ENCODE data around the gene TMUB1.

TMUB1 gene, protein sequence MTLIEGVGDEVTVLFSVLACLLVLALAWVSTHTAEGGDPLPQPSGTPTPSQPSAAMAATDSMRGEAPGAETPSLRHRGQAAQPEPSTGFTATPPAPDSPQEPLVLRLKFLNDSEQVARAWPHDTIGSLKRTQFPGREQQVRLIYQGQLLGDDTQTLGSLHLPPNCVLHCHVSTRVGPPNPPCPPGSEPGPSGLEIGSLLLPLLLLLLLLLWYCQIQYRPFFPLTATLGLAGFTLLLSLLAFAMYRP

DNA sequence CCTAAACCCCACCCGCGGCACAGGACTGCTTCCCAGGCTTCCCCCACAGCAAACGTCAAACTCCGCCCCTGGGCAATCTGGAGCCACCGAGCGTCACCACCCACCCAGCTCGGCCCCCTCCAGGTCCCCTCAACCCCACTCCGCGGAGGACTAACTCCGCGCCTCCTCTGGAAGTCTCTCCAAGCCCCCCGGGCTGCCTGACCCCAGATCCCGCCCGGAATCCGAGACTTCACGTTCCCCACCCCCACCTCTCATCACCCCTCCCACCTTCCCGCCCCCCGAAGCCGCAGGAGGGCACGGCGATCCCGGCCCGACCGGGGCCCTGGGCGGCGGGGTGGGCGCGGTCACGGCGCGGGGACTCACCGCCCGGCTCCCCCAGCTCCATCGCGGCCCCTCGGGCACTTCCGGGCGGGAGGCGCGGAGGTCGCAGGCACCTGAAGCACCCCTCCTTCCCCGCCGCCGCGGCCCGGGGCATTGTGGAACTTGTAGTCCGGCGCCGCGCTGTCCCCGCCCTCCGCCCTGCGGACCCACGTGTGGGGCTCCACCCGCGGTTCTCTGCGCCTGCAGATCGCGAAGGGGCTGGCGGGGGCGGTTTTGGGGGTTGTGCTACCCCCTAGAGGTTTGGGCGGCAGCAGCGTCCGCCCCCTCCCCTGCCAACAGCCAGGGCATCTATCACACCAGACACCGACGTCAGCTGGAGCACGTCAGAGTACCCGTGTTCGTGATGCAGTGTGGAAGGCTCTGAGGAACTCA lies at the start of gene TMUB1:
Gene TMUB1 (minus strand): TSS at position 423 of the 753 bp plus-strand sequence. CDS start 930 bp downstream, outside the sequence.
- peaks cover 59% of the 10 kb centered on the region for H3K4me1 Mint-ChIP-seq
- H3K27ac Mint-ChIP-seq, result peak within 1 kb of the TSS; percentile 83
- peak; percentile 92 for DNase-seq
- H3K4me3 Mint-ChIP-seq, result peak within 1 kb of the TSS; percentile 85
- peaks cover 10% of the 10 kb centered on the region for H3K36me3 Mint-ChIP-seq
- peaks cover 39% of the 10 kb centered on the region for H3K27me3 Mint-ChIP-seq
- CTCF ChIA-PET, result interaction anchor here (0.8 to 1.3 kb wide), 3 partner anchors 15 to 65 kb away, joined by 3 to 4 read pairs (median 4); no protein-coding TSS in a partner anchor
- no peaks in the 10 kb centered on the region for H3K9me3 Mint-ChIP-seq

DNA sequence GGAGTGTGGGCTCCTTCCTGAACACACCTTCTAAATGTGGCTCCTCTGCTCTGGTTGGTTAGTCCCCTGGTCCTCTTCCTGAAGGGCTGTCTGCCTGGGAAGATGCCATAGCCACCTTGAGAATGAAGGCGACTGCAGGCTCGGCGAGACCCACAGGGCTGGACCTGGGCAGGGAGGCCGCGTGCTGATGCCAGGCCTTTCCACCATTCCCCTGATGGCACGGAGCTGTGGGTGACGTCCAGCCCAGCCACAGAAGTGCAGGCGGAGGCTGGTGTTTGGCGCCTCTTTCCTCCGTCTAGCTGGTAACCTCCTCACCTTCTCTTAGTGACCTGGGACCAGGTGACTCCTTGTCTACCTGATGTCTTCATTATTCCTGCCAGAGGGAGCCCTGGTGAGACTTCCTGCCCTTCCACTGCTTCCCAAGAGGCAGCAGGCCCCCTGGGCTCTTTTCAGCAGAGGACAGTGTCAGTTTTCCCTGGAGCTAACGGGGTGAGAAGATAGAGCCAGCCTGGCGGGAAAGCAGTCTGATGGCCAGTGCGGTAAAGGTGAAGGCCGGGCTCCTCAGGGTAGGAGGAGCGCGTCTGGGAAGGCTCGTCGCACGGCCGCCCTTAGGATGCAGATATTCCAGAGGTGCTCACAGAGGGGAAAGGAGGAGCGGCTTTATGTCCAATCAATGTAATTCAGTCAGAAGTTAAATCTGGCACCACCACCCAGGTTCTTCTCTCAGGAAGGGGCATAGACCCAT lies 49.3 kb upstream of the TMUB1 start:
- Mint-ChIP-seq H3K36me3 (no peaks in the 10 kb centered on the region), H3K4me1 (peaks cover 3% of the 10 kb centered on the region), H3K9me3 (no peaks in the 10 kb centered on the region), H3K4me3 (no peak overlapping the region), H3K27ac (no peak overlapping the region), H3K27me3 (no peaks in the 10 kb centered on the region)
- no peak for DNase-seq
- CTCF ChIA-PET, result interaction anchor here (1.5 kb wide), 1 partner anchor 9 kb away, joined by 6 read pairs; no protein-coding TSS in a partner anchor

DNA sequence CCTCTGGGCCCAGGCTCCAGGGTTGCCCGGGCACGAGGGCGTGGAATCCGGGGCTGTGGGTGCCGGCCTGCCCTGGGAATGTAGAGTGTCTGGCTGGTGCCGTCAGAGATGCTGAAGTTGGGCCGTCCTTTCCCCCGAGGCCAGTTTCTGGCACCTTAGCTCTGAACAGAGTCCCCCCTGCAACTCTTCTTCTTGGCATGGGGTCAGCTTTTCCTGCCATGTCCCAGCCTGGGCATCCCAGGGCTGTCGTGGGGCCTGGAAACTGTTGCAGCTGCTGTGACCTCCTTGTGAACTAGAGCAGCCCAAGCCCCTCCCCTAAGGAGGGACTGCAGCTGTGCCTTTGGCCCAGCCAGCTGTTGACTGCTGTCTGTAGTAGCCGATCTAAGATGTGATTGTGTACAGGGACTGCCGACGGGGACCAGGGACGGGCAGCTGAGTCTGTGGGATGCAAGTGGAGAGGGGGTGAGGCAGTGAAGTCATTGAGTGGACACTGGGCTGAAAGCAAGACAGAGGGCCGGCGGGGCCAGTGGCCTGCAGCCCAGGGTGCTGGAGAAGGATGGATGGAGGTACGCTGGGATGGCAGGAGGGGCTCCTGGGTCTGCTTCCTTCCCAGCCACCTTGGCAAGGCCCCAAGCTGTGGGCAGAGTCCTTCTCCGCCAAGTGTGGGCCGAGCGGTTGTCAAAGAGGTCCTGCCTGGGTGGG lies 48.5 kb upstream of the TMUB1 start:
- CTCF ChIA-PET, result interaction anchor here (1.2 to 1.5 kb wide), 2 partner anchors 8 to 19 kb away, joined by 3 to 6 read pairs; no protein-coding TSS in a partner anchor
- peaks cover 3% of the 10 kb centered on the region for H3K4me1 Mint-ChIP-seq
- no peaks in the 10 kb centered on the region for H3K36me3 Mint-ChIP-seq
- no peaks in the 10 kb centered on the region for H3K9me3 Mint-ChIP-seq
- DNase-seq, result no peak
- H3K27me3 Mint-ChIP-seq, result no peaks in the 10 kb centered on the region
- no peak overlapping the region for H3K4me3 Mint-ChIP-seq
- no peak overlapping the region for H3K27ac Mint-ChIP-seq

DNA sequence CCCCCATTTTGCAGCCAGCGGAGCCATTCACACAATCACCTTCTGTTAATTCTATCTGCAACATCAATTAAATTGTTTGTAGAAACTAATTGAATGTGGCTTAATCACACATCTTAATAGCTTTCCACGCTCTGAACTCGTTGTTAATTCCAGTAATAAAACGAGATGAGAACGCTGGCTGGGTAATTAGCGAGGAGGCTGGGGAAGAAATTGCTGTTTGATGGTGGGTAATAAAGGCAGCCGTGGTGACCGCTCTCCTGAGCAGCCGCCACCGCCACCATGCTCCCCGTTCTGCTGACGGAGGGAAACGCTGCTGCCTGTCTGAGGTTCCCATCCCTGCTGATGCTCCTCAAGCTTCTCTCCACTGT lies 47.9 kb upstream of the TMUB1 start:
- Mint-ChIP-seq H3K4me1 (peaks cover 3% of the 10 kb centered on the region), H3K27ac (no peak overlapping the region), H3K27me3 (no peaks in the 10 kb centered on the region), H3K36me3 (no peaks in the 10 kb centered on the region), H3K4me3 (no peak overlapping the region), H3K9me3 (no peaks in the 10 kb centered on the region)
- CTCF ChIA-PET, result interaction anchor here (1.2 kb wide), 1 partner anchor 19 kb away, joined by 3 read pairs; no protein-coding TSS in a partner anchor
- no peak for DNase-seq

DNA sequence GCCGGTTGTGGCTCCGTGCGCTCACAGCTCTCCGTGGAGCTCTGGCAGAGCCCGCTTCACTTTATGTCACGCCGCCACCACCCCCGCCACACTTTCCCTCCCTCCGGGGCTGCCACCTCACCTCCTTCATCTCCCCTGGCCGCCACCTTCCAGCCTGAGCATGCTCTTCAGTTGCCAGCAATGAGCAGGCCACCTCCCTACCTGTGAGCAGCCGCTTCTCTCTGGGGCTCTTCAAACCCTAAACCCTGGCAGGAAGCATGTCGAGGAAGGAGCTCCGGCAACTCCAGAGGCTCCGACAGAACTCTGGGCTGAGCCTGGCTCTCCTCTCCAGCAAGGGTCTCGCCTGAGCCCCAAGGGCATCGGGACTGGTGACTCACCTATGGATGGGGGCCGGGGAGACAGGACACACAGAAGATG lies 47.5 kb upstream of the TMUB1 start:
- CTCF ChIA-PET, result interaction anchor here (1.2 kb wide), 1 partner anchor 18 kb away, joined by 3 read pairs; no protein-coding TSS in a partner anchor
- H3K36me3 Mint-ChIP-seq, result no peaks in the 10 kb centered on the region
- peaks cover 3% of the 10 kb centered on the region for H3K4me1 Mint-ChIP-seq
- H3K4me3 Mint-ChIP-seq, result no peak overlapping the region
- H3K9me3 Mint-ChIP-seq, result no peaks in the 10 kb centered on the region
- no peak for DNase-seq
- peaks cover under 1% of the 10 kb centered on the region for H3K27me3 Mint-ChIP-seq
- no peak overlapping the region for H3K27ac Mint-ChIP-seq

DNA sequence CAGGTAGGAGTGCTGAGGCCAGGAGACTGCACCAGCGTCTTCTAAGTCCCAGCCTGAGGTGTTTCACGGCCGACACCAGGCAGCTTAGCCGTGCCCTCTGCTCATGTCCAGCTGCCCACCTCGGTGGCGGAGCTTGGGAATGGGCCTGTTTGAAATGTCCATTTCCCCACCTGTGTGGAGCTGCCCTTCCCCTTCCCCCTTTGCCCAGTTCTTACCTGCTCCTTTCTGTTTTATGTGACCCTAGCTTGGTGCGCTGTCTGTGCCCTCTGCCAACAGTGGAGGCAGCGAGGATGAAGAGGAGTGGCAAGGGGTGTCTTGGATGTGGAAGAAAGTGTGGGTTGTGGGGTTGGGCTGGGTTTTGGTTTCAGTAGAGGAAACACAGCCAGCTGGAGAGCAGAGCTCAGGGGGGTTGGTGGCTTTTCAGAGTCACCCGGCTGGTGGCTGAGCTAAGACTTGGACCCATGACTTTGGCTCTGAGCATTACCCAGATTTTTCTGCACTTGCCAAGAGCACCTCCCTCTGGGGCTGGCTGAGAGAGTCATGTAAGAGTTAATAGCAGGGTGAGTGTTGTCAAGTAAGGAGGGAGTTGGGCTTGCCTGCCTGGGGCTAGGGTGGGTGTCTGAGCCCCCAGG lies 46.8 kb upstream of the TMUB1 start:
- no peaks in the 10 kb centered on the region for H3K36me3 Mint-ChIP-seq
- no peaks in the 10 kb centered on the region for H3K9me3 Mint-ChIP-seq
- H3K27ac Mint-ChIP-seq, result no peak overlapping the region
- H3K27me3 Mint-ChIP-seq, result peaks cover 5% of the 10 kb centered on the region
- peaks cover 3% of the 10 kb centered on the region for H3K4me1 Mint-ChIP-seq
- DNase-seq, result no peak
- no peak overlapping the region for H3K4me3 Mint-ChIP-seq
- CTCF ChIA-PET, result interaction anchor here (1.4 kb wide), 1 partner anchor 158 kb away, joined by 3 read pairs; no protein-coding TSS in a partner anchor

DNA sequence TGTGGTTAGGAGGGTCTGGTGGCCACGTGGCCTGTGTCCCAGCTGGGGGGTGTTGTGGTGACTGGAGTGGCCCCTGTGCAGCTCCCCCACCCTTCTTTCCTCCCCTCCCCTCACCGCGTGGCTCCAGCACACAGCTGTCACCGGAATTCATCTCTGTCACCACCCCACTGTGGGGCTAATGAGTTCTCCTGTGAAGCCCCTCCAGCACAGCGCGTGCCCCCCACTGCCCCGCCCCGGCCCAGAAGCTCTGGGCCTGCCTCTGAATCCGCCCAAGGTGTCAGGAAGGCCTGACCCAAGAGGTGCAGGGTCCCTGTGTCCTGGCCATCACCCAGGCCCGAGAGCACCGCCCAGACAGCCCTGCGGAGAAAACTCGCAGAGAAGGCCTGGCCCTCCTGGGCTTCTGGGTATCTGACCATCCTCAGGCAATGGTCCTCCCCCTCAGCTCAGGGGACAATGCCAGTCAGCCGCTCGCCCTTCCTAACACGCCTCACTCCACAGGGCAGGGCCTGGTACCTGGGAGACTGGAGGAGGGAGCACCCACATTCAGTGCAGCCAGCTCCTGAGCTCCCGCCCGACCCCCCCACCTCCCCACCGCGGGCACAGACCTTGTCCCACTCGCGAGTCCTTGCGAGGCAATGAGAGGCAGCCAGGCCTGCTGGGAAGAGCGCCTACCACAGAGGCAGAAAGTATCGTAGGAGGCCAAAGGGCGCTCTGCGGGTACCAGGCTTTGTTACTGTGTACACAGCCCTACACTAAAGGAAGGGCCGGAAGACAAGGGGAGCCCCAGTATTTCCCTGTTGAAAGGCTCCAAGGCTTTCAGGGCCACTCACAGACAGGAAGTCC lies 46.0 kb upstream of the TMUB1 start:
- CTCF ChIA-PET, result interaction anchor here (0.8 to 1.4 kb wide), 2 partner anchors 119 to 159 kb away, joined by 3 read pairs; partner anchors contain the start of gene SMARCD3
- Mint-ChIP-seq H3K27me3 (peaks cover 5% of the 10 kb centered on the region), H3K27ac (no peak overlapping the region), H3K36me3 (no peaks in the 10 kb centered on the region), H3K9me3 (no peaks in the 10 kb centered on the region), H3K4me3 (no peak overlapping the region), H3K4me1 (peaks cover 3% of the 10 kb centered on the region)
- no peak for DNase-seq

DNA sequence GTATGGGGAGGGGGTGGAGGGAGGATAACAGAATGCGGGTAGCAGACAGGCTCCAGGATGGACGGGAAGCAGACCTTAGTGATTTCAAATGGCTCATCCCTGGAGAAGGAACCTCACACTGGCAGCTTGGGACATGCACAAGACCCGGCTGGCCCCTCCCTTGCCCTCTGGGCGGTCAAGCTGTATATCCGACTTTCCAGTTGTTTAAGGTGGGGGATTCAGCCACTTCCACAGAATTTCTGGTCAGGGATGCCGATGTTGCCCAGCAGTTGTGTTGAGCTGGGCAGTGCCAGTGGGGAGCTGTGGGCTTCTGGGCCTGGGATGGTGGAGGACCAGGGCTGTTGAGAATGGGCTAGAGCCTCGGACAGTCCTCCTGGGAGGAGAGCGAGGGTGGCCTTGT lies 45.4 kb upstream of the TMUB1 start:
- Mint-ChIP-seq H3K4me1 (peaks cover 3% of the 10 kb centered on the region), H3K9me3 (no peaks in the 10 kb centered on the region), H3K27me3 (peaks cover 9% of the 10 kb centered on the region), H3K27ac (no peak overlapping the region), H3K4me3 (no peak overlapping the region), H3K36me3 (no peaks in the 10 kb centered on the region)
- DNase-seq, result no peak
- CTCF ChIA-PET, result interaction anchor here (0.8 kb wide), 1 partner anchor 120 kb away, joined by 3 read pairs; the partner anchor contains the start of gene SMARCD3

DNA sequence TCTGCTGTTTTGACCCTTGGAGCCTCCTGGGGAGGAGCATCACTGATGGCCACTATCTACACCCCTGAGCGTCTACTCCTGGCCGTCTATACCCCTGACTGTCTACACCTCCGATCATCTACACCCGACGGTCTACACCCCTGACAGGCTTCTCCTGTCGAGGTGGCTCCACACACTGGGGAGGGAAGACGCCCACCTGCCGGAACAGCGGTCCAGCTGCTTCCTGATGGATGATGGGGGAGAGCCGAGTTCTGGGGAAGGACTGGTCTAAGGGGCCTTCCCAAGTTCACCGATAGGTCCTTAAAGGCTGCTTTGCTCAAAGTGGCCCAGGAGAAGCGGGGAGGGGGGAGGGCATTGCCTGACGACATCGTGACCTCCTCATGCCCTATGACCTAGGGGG lies 44.9 kb upstream of the TMUB1 start:
- no peaks in the 10 kb centered on the region for H3K9me3 Mint-ChIP-seq
- no peak for DNase-seq
- H3K27ac Mint-ChIP-seq, result no peak overlapping the region
- H3K4me3 Mint-ChIP-seq, result no peak overlapping the region
- peaks cover 3% of the 10 kb centered on the region for H3K4me1 Mint-ChIP-seq
- CTCF ChIA-PET, result interaction anchor here (1.0 to 1.2 kb wide), 3 partner anchors 41 to 50 kb away, joined by 4 read pairs; no protein-coding TSS in a partner anchor
- no peaks in the 10 kb centered on the region for H3K36me3 Mint-ChIP-seq
- peaks cover 9% of the 10 kb centered on the region for H3K27me3 Mint-ChIP-seq

DNA sequence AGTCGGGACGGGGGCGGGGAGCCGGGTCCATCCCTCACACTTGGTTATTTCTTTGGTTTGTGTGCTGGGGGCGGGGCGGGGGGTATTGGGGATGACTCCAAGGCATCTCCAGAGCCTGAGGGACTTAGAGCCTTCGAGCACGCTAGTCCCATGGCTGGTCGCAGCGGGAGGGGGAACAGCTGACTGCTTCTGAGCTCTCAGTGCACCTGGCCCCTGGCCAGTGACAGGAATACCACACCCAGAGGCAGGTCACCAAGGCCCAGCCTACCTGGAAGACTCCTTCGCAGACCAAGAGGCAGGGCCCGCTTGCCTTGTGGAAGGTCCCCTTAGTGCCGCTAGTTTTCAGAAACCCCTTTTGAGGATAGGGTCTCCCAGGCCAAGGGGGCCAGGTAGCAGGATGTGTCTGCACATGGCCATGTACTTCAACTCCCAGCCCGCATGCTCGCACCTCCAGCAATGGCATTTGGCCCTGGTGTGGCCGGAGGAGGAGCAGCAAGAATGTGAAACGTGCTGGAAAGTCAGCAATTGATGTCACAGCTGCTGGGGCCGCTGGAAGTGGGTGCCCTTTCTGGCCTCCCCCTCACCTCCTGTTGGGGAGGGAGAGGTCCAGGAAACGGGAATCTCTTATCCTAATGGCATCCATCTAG lies 43.3 kb upstream of the TMUB1 start:
- no peak overlapping the region for H3K4me3 Mint-ChIP-seq
- no peak for DNase-seq
- peaks cover 3% of the 10 kb centered on the region for H3K4me1 Mint-ChIP-seq
- no peak overlapping the region for H3K27ac Mint-ChIP-seq
- H3K27me3 Mint-ChIP-seq, result peaks cover 9% of the 10 kb centered on the region
- no peaks in the 10 kb centered on the region for H3K9me3 Mint-ChIP-seq
- H3K36me3 Mint-ChIP-seq, result no peaks in the 10 kb centered on the region
- CTCF ChIA-PET, result no interaction called here

DNA sequence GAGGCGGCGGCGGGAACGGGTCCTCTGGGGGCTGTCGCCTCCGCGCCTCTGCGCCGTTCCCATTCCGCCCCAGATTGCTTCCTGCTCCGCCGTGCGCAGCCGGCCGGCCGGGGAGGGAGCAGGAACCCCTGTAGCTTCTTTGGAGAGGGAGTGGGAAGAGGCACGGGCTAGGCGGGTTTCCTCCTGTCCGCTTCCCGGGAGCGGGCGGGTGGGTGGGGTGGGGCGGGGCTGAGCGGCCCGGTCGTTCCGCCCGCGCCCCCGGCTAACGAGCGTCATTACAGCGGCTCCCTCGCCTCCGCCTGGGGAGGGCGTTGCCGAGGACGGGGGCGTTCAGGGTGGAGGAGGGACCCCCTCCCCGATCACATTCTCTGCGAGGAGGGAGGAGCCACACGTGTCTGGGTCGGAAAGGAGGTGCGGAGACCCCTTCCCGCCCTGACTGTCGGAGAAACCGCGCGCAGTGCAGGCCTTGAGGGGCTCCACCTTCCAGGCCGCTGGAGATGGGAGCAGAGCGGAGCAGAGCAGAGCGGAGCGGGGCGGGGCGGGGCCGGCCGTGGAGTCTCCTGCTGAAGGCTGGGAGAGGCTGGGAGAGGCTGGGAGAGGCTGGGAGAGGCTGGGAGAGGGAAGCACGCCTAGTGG lies 42.7 kb upstream of the TMUB1 start:
- no peak for DNase-seq
- H3K4me3 Mint-ChIP-seq, result no peak overlapping the region
- H3K36me3 Mint-ChIP-seq, result no peaks in the 10 kb centered on the region
- H3K27ac Mint-ChIP-seq, result no peak overlapping the region
- H3K9me3 Mint-ChIP-seq, result no peaks in the 10 kb centered on the region
- CTCF ChIA-PET, result interaction anchor here (1.6 to 2.8 kb wide), 2 partner anchors 121 to 179 kb away, joined by 5 to 21 read pairs; no protein-coding TSS in a partner anchor
- H3K27me3 Mint-ChIP-seq, result peaks cover 9% of the 10 kb centered on the region
- H3K4me1 Mint-ChIP-seq, result peaks cover 3% of the 10 kb centered on the region

DNA sequence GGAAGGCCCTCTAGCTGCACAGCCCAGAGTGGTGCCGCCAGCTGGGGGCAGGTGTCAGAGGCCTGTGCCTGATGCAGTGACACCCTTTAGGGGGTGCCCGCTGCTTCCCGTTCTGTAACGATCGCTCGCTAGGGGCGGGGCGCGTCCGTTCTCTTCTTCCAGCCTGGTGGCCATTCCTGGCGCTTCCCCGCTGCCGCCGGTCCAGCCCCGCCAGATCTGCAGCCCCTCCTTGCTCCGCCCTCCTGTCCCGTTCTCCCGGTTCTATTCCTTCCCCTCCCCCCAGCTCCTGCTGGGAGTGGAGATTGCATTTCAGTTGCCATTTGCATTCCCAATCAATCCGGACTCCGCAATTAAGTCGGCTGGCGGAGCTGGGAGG lies 42.2 kb upstream of the TMUB1 start:
- DNase-seq, result no peak
- Mint-ChIP-seq H3K9me3 (no peaks in the 10 kb centered on the region), H3K27me3 (peaks cover 9% of the 10 kb centered on the region), H3K4me1 (peaks cover 3% of the 10 kb centered on the region), H3K27ac (no peak overlapping the region), H3K4me3 (no peak overlapping the region), H3K36me3 (no peaks in the 10 kb centered on the region)
- CTCF ChIA-PET, result interaction anchor here (1.6 to 2.8 kb wide), 2 partner anchors 121 to 179 kb away, joined by 5 to 21 read pairs; no protein-coding TSS in a partner anchor

Measured in activated naive CD4-positive, alpha-beta T cell treated with anti-CD3 and anti-CD28 coated beads, Interleukin-2, amount 10 ng/mL, durations not matched to agents 7 days and 5 days (primary cell).